Measurements from ENCODE around the gene LRP1B. TPM values are rescaled to one million over a fixed set of nuclear protein-coding genes. Genes with fewer than 3 reads are reported as not detected.

Gene LRP1B
- total RNA-seq, 2 experiments from 2014 or later = not detected

- ATAC-seq = no peak
- Mint-ChIP-seq H3K4me1 (no peaks in the 10 kb centered on the region), H3K4me3 (no peak overlapping the region), H3K27ac (no peak overlapping the region), H3K9me3 (ENCODE audit: low read depth) (peaks cover 12% of the 10 kb centered on the region), H3K36me3 (ENCODE audit: low read depth) (no peaks in the 10 kb centered on the region), H3K27me3 (no peaks in the 10 kb centered on the region)
- intact Hi-C loops (cut with DNase I, micrococcal nuclease) = no loop called here
- CTCF ChIA-PET = no interaction called here
- DNase-seq = no peak
- POLR2A ChIA-PET = no interaction called here
These were observed 713.5 kb downstream of the LRP1B start for GRCh38 chr2:141417246-141417797.

- Mint-ChIP-seq H3K4me1 (no peaks in the 10 kb centered on the region), H3K36me3 (ENCODE audit: low read depth) (no peaks in the 10 kb centered on the region), H3K4me3 (no peak overlapping the region), H3K27ac (no peak overlapping the region), H3K27me3 (no peaks in the 10 kb centered on the region), H3K9me3 (ENCODE audit: low read depth) (peaks cover 2% of the 10 kb centered on the region)
- CTCF ChIA-PET = no interaction called here
- POLR2A ChIA-PET = no interaction called here
- DNase-seq (no peak), ATAC-seq (no peak)
- intact Hi-C loops (cut with DNase I, micrococcal nuclease) = no loop called here
These were observed 719.4 kb downstream of the LRP1B start for GRCh38 chr2:141411419-141411818.

- no peak overlapping the region for H3K27ac Mint-ChIP-seq
- H3K9me3 Mint-ChIP-seq (ENCODE audit: low read depth) = peaks cover 2% of the 10 kb centered on the region
- no peak overlapping the region for H3K4me3 Mint-ChIP-seq
- no peak for ATAC-seq
- ChIA-PET POLR2A (no interaction called here), CTCF (no interaction called here)
- no peaks in the 10 kb centered on the region for H3K4me1 Mint-ChIP-seq
- DNase-seq = no peak
- intact Hi-C loops (cut with DNase I, micrococcal nuclease) = no loop called here
- H3K27me3 Mint-ChIP-seq = no peaks in the 10 kb centered on the region
- H3K36me3 Mint-ChIP-seq (ENCODE audit: low read depth) = no peaks in the 10 kb centered on the region
These were observed 731.5 kb downstream of the LRP1B start for GRCh38 chr2:141399270-141399669.

- intact Hi-C loops (cut with DNase I, micrococcal nuclease) = no loop called here
- POLR2A ChIA-PET = no interaction called here
- DNase-seq (no peak), ATAC-seq (no peak)
- Mint-ChIP-seq H3K36me3 (ENCODE audit: low read depth) (no peaks in the 10 kb centered on the region), H3K9me3 (ENCODE audit: low read depth) (peaks cover 5% of the 10 kb centered on the region), H3K27me3 (no peaks in the 10 kb centered on the region), H3K4me3 (no peak overlapping the region), H3K27ac (no peak overlapping the region), H3K4me1 (no peaks in the 10 kb centered on the region)
- CTCF ChIA-PET = interaction anchor here (0.5 kb wide), 1 partner anchor 349 kb away, joined by 3 read pairs; no protein-coding TSS in a partner anchor
These were observed 737.6 kb downstream of the LRP1B start for GRCh38 chr2:141393214-141393545.

GRCh38 chr2:141392517-141393213 lies 738.2 kb downstream of the LRP1B start:
- ChIA-PET CTCF (no interaction called here), POLR2A (no interaction called here)
- Mint-ChIP-seq H3K27ac (no peak overlapping the region), H3K9me3 (ENCODE audit: low read depth) (peaks cover 5% of the 10 kb centered on the region), H3K4me1 (no peaks in the 10 kb centered on the region), H3K4me3 (no peak overlapping the region), H3K36me3 (ENCODE audit: low read depth) (no peaks in the 10 kb centered on the region), H3K27me3 (no peaks in the 10 kb centered on the region)
- no peak for ATAC-seq
- DNase-seq = no peak
- intact Hi-C loops (cut with DNase I, micrococcal nuclease) = no loop called here

- Mint-ChIP-seq H3K27me3 (no peaks in the 10 kb centered on the region), H3K27ac (no peak overlapping the region), H3K9me3 (ENCODE audit: low read depth) (peaks cover 7% of the 10 kb centered on the region), H3K4me3 (no peak overlapping the region), H3K4me1 (no peaks in the 10 kb centered on the region), H3K36me3 (ENCODE audit: low read depth) (no peaks in the 10 kb centered on the region)
- CTCF ChIA-PET = no interaction called here
- DNase-seq = no peak
- intact Hi-C loops (cut with DNase I, micrococcal nuclease) = no loop called here
- ATAC-seq = no peak
- POLR2A ChIA-PET = no interaction called here
These were observed 744.6 kb downstream of the LRP1B start for GRCh38 chr2:141386168-141386567.

GRCh38 chr2:141384676-141385075 lies 746.1 kb downstream of the LRP1B start:
- H3K36me3 Mint-ChIP-seq (ENCODE audit: low read depth) = no peaks in the 10 kb centered on the region
- no peaks in the 10 kb centered on the region for H3K27me3 Mint-ChIP-seq
- H3K27ac Mint-ChIP-seq = no peak overlapping the region
- no peak for DNase-seq
- no peak for ATAC-seq
- no peaks in the 10 kb centered on the region for H3K4me1 Mint-ChIP-seq
- peaks cover 9% of the 10 kb centered on the region for H3K9me3 Mint-ChIP-seq (ENCODE audit: low read depth)
- intact Hi-C loops (cut with DNase I, micrococcal nuclease) = no loop called here
- ChIA-PET POLR2A (no interaction called here), CTCF (no interaction called here)
- H3K4me3 Mint-ChIP-seq = no peak overlapping the region

GRCh38 chr2:141381946-141382345 lies 748.9 kb downstream of the LRP1B start:
- Mint-ChIP-seq H3K36me3 (ENCODE audit: low read depth) (no peaks in the 10 kb centered on the region), H3K4me1 (no peaks in the 10 kb centered on the region), H3K27ac (no peak overlapping the region), H3K27me3 (no peaks in the 10 kb centered on the region), H3K4me3 (no peak overlapping the region), H3K9me3 (ENCODE audit: low read depth) (peaks cover 9% of the 10 kb centered on the region)
- ChIA-PET CTCF (interaction anchor here (0.6 kb wide), 1 partner anchor 119 kb away, joined by 5 read pairs; no protein-coding TSS in a partner anchor), POLR2A (no interaction called here)
- no peak for ATAC-seq
- no peak for DNase-seq
- intact Hi-C loops (cut with DNase I, micrococcal nuclease) = no loop called here

- Mint-ChIP-seq H3K4me1 (no peaks in the 10 kb centered on the region), H3K4me3 (no peak overlapping the region), H3K27ac (no peak overlapping the region), H3K36me3 (ENCODE audit: low read depth) (no peaks in the 10 kb centered on the region), H3K9me3 (ENCODE audit: low read depth) (peaks cover 10% of the 10 kb centered on the region), H3K27me3 (no peaks in the 10 kb centered on the region)
- DNase-seq (no peak), ATAC-seq (no peak)
- ChIA-PET POLR2A (no interaction called here), CTCF (no interaction called here)
- intact Hi-C loops (cut with DNase I, micrococcal nuclease) = no loop called here
These were observed 750.5 kb downstream of the LRP1B start for GRCh38 chr2:141380008-141380979.

- Mint-ChIP-seq H3K4me3 (no peak overlapping the region), H3K9me3 (ENCODE audit: low read depth) (peaks cover 3% of the 10 kb centered on the region), H3K27ac (no peak overlapping the region), H3K36me3 (ENCODE audit: low read depth) (no peaks in the 10 kb centered on the region), H3K27me3 (no peaks in the 10 kb centered on the region), H3K4me1 (no peaks in the 10 kb centered on the region)
- DNase-seq (no peak), ATAC-seq (no peak)
- ChIA-PET CTCF (no interaction called here), POLR2A (no interaction called here)
- intact Hi-C loops (cut with DNase I, micrococcal nuclease) = no loop called here
These were observed 766.0 kb downstream of the LRP1B start for GRCh38 chr2:141364821-141365220.

GRCh38 chr2:141362311-141362710 lies 768.5 kb downstream of the LRP1B start:
- POLR2A ChIA-PET = no interaction called here
- Mint-ChIP-seq H3K27me3 (no peaks in the 10 kb centered on the region), H3K36me3 (ENCODE audit: low read depth) (no peaks in the 10 kb centered on the region), H3K27ac (no peak overlapping the region), H3K4me1 (no peaks in the 10 kb centered on the region), H3K4me3 (no peak overlapping the region), H3K9me3 (ENCODE audit: low read depth) (peaks cover 3% of the 10 kb centered on the region)
- ATAC-seq (no peak), DNase-seq (no peak)
- CTCF ChIA-PET = interaction anchor here (0.6 kb wide), 1 partner anchor 518 kb away, joined by 3 read pairs; no protein-coding TSS in a partner anchor
- intact Hi-C loops (cut with DNase I, micrococcal nuclease) = no loop called here

- intact Hi-C loops (cut with DNase I, micrococcal nuclease) = no loop called here
- no peak for DNase-seq
- Mint-ChIP-seq H3K9me3 (ENCODE audit: low read depth) (peaks cover 12% of the 10 kb centered on the region), H3K4me3 (no peak overlapping the region), H3K4me1 (no peaks in the 10 kb centered on the region), H3K36me3 (ENCODE audit: low read depth) (no peaks in the 10 kb centered on the region), H3K27ac (no peak overlapping the region), H3K27me3 (no peaks in the 10 kb centered on the region)
- ChIA-PET POLR2A (no interaction called here), CTCF (no interaction called here)
- ATAC-seq = no peak
These were observed 782.3 kb downstream of the LRP1B start for GRCh38 chr2:141348481-141348880.
